ENCODE results near the gene LRMDA. TPM values are rescaled to one million over a fixed set of nuclear protein-coding genes. Genes with fewer than 3 reads are reported as not detected.

Gene LRMDA
- total RNA-seq, 4 donors from 2014 or later: 12.0 to 15.9 (median 13.9) TPM

GRCh38 chr10:75980419-75981002 is 549.1 kb downstream of the LRMDA start:
- DNase-seq (ENCODE audit: low spot score) (no peak), ATAC-seq (ENCODE audit: low FRiP score) (no peak)
- TF ChIP-seq CTCF (IDR thresholded peaks at IDR 0.05): no peak

- DNase-seq (ENCODE audit: low spot score) (no peak), ATAC-seq (ENCODE audit: low FRiP score) (no peak)
- no peak for TF ChIP-seq CTCF (IDR thresholded peaks at IDR 0.05)
Observed at GRCh38 chr10:75982611-75983369, 551.4 kb downstream of the LRMDA start.

GRCh38 chr10:75984067-75984466 is 552.6 kb downstream of the LRMDA start:
- DNase-seq (ENCODE audit: low spot score): no peak
- no peak for ATAC-seq (ENCODE audit: low FRiP score)
- TF ChIP-seq CTCF (IDR thresholded peaks at IDR 0.05): no peak

GRCh38 chr10:75987616-75988015 is 556.2 kb downstream of the LRMDA start:
- DNase-seq (ENCODE audit: low spot score): no peak
- ATAC-seq (ENCODE audit: low FRiP score): no peak

GRCh38 chr10:75994357-75995040 is 563.1 kb downstream of the LRMDA start:
- ATAC-seq (ENCODE audit: low FRiP score) (no peak), DNase-seq (ENCODE audit: low spot score) (no peak)
- TF ChIP-seq CTCF (IDR thresholded peaks at IDR 0.05): no peak

More at GRCh38 chr10:75987616-75988015, 556.2 kb downstream of the LRMDA start:
- no peak for TF ChIP-seq CTCF (IDR thresholded peaks at IDR 0.05)

GRCh38 chr10:75995041-75995430 is 563.6 kb downstream of the LRMDA start:
- ATAC-seq (ENCODE audit: low FRiP score) (no peak), DNase-seq (ENCODE audit: low spot score) (no peak)
- TF ChIP-seq CTCF (IDR thresholded peaks at IDR 0.05): no peak

Data from omental fat pad (tissue), 4 donors.